ENCODE measurements around the gene PADI3.

DNA sequence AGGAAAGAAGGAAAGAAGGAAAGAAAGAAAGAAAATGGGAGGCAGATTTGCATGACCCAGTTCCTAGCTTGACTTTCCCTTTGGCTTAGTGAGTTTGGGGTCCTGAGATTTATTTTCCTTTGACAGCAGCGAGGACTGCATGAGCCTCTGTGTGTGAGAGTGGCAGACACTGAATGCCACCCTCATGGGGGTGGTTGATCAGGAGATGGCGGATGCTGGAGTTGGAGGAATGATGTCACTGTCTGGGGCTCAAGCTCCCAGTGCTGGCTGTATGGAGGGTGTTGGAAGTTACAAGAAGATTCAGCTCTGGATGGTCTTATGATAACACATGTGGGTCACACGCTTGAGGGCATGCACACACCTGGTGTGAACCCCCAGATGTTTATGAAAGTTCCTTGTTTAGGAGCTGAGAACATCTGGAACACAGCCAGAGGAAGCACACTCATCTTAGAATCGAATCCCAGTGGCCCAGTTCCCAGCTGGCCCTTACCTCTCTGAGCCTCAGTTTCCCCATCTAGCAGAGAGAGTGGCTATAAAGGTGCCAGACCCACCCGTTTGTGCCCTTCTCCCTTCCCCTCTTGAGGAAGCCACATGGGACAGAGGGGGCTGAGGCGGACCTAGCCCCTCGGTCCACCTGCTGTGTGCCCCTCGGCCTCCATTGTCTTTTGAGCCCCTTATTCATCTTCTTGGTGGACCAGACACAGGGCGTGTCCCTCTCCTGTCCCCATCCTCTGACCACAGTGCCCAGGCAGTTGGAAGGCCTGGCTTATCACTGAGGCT lies 64.8 kb downstream of the PADI3 start:
- TF ChIP-seq, protein P1, sequence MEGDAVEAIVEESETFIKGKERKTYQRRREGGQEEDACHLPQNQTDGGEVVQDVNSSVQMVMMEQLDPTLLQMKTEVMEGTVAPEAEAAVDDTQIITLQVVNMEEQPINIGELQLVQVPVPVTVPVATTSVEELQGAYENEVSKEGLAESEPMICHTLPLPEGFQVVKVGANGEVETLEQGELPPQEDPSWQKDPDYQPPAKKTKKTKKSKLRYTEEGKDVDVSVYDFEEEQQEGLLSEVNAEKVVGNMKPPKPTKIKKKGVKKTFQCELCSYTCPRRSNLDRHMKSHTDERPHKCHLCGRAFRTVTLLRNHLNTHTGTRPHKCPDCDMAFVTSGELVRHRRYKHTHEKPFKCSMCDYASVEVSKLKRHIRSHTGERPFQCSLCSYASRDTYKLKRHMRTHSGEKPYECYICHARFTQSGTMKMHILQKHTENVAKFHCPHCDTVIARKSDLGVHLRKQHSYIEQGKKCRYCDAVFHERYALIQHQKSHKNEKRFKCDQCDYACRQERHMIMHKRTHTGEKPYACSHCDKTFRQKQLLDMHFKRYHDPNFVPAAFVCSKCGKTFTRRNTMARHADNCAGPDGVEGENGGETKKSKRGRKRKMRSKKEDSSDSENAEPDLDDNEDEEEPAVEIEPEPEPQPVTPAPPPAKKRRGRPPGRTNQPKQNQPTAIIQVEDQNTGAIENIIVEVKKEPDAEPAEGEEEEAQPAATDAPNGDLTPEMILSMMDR (IDR thresholded peaks at IDR 0.05): no peak
- TF ChIP-seq EP300 (IDR thresholded peaks at IDR 0.05): no peak
